Activated CD4-positive, CD25-positive, alpha-beta regulatory T cell treated with anti-CD3 and anti-CD28 coated beads, Interleukin-2, amount 50 U/mL, for 16 hours (primary cell): ENCODE results near the gene CCDC87.
"Not testable (repeated sequence)": the region's sequence is repeated elsewhere in the genome, so short reads cannot be mapped to it uniquely, and the experiment has no call there.

Experiments used
- DNase-seq: peaks from one replicate; pipeline ENCODE4 v3.0.0-alpha.2; 2020; ENCODE audit warnings: low read depth, low spot score

The CCDC87 gene, protein sequence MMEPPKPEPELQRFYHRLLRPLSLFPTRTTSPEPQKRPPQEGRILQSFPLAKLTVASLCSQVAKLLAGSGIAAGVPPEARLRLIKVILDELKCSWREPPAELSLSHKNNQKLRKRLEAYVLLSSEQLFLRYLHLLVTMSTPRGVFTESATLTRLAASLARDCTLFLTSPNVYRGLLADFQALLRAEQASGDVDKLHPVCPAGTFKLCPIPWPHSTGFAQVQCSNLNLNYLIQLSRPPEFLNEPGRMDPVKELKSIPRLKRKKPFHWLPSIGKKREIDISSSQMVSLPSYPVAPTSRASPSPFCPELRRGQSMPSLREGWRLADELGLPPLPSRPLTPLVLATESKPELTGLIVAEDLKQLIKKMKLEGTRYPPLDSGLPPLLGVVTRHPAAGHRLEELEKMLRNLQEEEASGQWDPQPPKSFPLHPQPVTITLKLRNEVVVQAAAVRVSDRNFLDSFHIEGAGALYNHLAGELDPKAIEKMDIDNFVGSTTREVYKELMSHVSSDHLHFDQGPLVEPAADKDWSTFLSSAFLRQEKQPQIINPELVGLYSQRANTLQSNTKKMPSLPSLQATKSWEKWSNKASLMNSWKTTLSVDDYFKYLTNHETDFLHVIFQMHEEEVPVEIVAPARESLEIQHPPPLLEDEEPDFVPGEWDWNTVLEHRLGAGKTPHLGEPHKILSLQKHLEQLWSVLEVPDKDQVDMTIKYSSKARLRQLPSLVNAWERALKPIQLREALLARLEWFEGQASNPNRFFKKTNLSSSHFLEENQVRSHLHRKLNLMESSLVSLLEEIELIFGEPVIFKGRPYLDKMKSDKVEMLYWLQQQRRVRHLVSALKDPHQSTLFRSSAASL

DNA sequence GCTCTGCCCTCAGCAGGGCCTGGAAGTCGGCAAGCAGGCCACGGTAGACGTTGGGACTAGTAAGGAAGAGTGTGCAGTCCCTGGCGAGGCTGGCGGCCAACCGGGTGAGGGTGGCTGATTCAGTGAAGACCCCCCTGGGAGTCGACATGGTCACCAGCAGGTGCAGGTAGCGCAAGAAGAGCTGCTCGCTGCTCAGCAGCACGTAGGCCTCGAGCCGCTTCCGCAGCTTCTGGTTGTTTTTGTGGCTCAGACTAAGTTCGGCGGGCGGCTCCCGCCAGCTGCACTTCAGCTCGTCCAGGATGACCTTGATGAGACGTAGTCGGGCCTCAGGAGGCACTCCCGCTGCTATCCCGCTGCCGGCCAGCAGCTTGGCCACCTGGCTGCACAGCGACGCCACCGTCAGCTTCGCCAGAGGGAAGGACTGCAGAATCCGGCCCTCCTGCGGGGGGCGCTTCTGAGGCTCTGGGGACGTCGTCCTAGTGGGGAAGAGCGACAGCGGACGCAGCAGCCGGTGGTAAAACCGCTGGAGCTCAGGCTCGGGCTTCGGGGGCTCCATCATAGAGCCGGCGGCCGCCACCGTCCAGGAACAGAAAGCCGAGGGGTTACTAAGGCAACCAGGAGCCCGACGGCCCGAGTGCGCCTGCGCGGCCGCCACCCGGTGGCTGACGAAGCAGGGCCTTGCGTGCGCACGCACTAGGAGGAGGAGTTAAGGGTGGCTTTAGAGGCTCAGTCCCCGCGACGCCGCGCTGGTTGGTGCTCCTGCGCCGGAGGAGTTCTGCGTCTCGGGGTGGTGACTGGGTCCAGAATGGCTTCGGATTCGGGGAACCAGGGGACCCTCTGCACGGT, at the start of gene CCDC87, which contains the start of gene CCS:
Gene CCDC87, minus strand, starts transcription at position 607 of the 846 bp plus-strand sequence. Its CDS starts 48 bp downstream, at position 559.
Gene CCS, plus strand, starts transcription at position 729 of the 846 bp plus-strand sequence. Its CDS starts 77 bp downstream, at position 806.
- DNase-seq = peak; percentile 97

DNA sequence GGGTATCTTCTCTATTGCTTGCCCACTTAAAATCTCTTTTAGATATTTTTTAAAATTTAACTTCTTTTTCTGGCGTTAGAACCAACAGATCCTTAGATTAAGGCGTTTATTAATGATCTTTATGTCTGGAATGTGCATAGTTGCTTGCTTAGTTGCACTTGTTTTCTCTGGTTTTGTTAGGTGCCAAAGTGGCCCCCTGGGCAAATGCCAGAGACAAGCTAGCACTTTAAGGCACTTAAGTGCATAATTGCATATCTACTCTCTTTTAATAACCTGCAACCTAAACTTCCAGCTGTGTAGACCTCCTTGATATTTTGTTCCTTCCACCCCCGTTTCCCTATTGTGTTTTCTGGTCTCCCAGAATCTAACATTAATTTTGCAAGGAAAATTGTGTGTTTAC, 49.0 kb upstream of the CCDC87 start:
- DNase-seq = no peak

DNA sequence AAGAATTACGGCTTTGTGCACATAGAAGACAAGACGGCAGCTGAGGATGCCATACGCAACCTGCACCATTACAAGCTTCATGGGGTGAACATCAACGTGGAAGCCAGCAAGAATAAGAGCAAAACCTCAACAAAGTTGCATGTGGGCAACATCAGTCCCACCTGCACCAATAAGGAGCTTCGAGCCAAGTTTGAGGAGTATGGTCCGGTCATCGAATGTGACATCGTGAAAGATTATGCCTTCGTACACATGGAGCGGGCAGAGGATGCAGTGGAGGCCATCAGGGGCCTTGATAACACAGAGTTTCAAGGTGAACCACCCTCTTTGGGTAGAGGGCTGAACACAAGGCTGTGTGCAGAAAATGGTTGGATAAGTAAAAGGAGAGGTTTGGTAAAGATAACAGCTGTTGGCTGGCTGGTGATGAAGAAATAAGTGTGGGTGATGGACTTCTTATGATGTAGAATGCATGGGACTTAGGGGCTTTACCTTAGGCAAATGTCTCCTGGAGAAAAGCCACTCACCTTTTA, 47.0 kb upstream of the CCDC87 start:
- not testable (repeated sequence) for DNase-seq

- no peak for DNase-seq
These were observed 46.4 kb upstream of the CCDC87 start for GRCh38 chr11:66639066-66639813.

GRCh38 chr11:66638177-66639065, 45.6 kb upstream of the CCDC87 start, which contains the start of gene RBM4:
Gene RBM4 (plus strand): TSS chr11:66638703. CDS start chr11:66639712, 1,009 bp downstream.
- DNase-seq = peak; percentile 94

- no peak for DNase-seq
These were observed 44.8 kb upstream of the CCDC87 start for GRCh38 chr11:66637557-66638176.

- no peak for DNase-seq
These were observed 43.5 kb upstream of the CCDC87 start for GRCh38 chr11:66636411-66636810.

DNA sequence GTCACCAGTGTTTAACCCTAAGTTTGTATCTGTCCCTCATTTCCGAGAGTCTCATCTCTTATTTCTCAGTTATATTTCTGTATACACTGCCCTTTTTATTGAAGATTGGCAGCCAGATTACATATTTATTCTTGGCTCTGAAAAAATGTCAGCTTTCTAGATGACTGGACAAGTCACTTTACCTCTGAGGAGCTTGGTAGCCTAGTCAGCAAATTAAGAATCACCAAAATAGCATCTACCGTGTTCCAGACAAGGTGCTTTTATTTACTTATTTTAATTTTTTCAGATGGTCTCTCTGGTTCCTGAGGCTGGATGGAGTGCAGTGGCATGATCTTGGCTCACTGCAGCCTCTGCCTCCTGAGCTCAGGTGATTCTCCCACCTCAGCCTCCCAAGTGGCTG, 40.1 kb upstream of the CCDC87 start:
- DNase-seq = no peak

DNA sequence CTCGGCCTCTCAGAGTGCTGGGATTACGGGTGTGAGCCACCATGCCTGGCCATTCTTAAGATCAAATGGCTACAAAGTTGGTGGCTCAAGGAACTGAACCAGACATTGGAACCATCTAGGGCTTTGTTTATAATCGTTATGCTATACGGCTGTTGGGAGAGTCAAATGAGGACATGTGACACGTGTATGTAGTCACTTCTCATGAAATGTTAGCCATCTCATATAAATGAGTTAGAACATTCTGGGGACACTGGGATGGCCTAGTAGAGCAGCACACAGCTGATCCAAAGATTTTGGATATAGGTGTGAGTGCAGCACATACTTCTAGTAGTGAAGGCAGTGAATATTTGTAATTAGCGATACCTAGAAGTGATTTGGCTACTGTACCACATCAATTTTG, 39.0 kb upstream of the CCDC87 start:
- no peak for DNase-seq

GRCh38 chr11:66629356-66629755, 36.5 kb upstream of the CCDC87 start:
- DNase-seq = no peak

DNA sequence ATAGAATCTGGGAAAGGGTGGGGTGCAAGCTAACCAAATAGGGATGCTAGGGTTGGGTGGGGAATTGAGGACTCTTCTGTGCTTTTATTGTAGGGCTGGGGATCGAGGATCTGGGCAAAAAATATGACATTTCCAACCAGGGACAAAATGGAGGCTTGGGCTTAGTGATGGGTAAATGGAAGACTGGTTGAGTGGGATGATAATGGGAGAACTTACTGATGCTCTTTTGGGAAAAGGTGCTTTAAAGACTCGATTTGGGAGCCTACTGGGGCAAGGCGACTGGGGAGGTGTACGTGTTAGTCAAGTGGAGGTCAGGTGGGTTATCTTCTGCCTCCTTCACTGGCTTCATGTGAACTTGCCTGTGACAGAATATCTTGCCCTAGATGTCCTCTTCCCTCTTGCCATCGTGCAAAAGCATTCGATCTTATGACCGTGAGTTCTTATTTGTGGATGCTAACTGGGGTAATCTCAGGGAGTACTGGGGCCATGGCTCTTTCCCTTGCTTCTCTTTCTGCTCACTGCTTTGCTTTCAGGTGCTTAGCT, 35.3 kb upstream of the CCDC87 start:
- no peak for DNase-seq

- no peak for DNase-seq
These were observed 34.1 kb upstream of the CCDC87 start for GRCh38 chr11:66626926-66627325.

GRCh38 chr11:66626382-66626781, 33.5 kb upstream of the CCDC87 start:
- DNase-seq = no peak

GRCh38 chr11:66625752-66626149, 32.9 kb upstream of the CCDC87 start:
- no peak for DNase-seq

DNA sequence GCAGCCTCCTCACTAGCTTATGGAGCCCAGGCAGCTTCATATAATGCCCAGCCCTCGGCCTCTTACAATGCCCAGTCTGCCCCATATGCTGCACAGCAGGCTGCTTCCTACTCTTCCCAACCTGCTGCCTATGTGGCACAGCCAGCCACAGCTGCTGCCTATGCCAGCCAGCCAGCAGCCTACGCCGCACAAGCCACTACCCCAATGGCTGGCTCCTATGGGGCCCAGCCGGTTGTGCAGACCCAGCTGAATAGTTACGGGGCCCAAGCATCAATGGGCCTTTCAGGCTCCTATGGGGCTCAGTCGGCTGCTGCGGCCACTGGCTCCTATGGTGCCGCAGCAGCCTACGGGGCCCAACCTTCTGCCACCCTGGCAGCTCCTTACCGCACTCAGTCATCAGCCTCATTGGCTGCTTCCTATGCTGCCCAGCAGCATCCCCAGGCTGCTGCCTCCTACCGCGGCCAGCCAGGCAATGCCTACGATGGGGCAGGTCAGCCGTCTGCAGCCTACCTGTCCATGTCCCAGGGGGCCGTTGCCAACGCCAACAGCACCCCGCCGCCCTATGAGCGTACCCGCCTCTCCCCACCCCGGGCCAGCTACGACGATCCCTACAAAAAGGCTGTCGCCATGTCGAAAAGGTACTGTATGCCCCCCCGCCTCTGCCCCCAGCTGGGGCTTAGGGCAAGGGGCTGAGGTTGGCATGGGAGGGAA, 32.3 kb upstream of the CCDC87 start:
- no peak for DNase-seq

DNA sequence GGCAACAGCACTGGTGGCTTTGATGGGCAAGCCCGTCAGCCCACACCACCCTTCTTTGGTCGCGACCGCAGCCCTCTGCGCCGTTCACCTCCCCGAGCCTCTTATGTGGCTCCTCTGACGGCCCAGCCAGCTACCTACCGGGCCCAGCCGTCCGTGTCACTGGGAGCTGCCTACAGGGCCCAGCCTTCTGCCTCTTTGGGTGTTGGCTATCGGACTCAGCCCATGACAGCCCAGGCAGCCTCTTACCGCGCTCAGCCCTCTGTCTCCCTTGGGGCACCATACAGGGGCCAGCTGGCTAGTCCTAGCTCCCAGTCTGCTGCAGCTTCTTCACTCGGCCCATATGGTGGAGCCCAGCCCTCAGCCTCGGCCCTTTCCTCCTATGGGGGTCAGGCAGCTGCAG, 31.6 kb upstream of the CCDC87 start:
- DNase-seq = no peak

DNA sequence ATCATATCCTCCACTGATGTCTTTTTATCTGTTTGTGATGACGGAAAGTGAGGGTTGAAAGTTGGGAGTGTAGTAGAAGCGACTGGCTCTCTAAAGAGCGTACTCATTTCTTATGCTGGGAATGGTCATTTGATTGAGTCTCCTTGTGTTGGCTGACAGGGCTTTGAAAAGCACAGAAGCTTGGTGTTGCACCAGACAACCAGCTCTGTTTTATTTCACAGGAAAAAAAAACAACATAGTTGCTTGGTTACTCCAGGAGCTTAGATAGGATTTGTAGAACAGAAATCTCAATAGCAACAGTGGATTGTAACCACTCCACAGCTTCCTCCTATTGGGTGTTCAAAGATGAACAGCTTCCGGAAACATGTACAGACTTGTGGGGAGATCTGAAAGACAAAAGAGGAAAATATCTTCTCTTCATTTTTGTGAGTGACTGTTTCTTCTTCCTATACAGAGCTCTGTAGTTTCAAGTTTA, 26.3 kb upstream of the CCDC87 start:
- DNase-seq = no peak
